LHCN-M2 (cell line): ENCODE data around the gene FOXP1. TPM values are rescaled to one million over a fixed set of nuclear protein-coding genes. Genes with fewer than 3 reads are reported as not detected.
A peak's percentile ranks its signal among the peaks of the same experiment; 100 is the strongest.

Source experiments
- DNase-seq: peaks from one replicate; pipeline ENCODE4 v3.0.0-alpha.2; 2012; ENCODE audit warnings: low read depth
- total RNA-seq: library from RNA; depleted of rRNA; stranded (reverse); fragments of >200 nt; gene quantifications from 2 replicates; pipeline ENCODE4 v1.2.3, GENCODE V29; 2014

Gene FOXP1
- total RNA-seq, 1 experiment from 2014 or later, result 18.2 TPM

DNA sequence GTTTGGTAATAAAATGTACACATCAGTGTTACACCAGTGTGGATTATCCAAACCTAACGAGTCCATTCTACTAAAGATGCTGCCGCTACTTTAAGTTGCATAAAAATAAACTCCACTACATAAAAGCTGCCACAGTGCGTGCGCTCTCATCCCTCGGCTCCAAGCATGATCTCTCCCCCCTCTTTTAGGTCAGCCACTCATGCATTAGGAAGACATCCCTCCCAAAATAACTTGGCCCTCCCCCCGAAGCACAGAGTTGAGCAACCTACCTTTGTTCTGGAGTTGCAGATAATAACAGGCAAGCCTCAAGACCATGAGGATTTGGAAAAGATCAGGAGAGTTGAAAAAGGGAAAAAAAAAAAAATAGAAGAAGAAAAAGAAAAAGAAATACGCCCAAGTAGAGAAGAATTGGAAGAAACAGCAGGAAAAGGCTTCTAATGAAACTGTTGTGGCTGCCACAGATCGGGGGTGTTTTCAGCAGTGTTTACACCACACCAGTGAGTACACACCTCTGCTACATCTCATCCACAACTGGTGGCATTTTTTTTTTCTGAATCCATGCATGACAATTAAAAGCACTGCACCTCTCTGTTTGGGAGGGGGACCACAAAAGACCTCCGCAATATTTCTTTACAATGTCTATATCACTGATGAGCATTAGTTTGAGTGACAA, 339.2 kb downstream of the FOXP1 start:
- DNase-seq, result no peak

DNA sequence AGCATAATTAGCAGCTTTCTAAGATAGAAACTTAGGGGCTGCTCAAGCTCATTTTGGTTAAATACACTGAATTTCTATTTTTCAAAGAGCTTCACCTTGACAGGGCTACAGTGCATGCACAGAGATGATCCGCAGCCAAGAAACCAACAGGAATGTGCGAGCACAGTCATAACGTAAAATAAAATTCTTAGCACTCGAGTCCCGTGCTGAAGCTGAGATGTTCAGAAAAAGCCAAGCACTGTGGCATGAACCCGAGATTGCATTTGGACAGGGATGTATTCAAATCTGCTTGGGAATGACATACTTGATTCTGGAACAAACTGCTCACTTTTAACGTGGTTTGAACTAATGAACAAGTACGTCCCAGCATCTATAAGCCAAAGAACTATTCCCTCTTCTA, 340.3 kb downstream of the FOXP1 start:
- no peak for DNase-seq

DNA sequence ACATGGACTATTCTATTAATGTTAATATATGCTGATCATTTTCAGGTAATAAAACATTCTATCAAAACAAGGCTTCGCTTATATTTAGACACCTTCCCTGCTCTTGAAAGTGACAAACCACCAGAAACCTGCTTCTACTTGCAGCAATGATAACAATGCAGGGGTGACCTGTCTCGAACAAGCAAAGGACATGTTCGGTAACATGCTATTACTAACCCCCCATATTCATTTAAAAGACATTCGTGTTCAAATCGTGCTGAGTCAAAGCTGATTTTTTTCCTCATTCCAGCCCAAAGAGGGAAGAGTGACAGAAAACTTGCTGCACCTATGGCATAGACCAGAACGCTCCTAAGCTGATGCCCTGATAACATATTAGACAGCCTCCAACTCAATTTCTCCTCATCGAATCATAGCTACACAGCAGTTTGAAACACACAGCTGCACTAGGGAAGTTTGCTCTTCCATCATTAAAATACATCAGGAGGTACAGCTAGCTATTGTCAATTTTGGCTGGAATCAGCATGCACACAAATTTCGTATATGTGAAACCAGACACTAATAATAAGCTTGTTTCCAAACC, 341.5 kb downstream of the FOXP1 start:
- DNase-seq, result no peak

DNA sequence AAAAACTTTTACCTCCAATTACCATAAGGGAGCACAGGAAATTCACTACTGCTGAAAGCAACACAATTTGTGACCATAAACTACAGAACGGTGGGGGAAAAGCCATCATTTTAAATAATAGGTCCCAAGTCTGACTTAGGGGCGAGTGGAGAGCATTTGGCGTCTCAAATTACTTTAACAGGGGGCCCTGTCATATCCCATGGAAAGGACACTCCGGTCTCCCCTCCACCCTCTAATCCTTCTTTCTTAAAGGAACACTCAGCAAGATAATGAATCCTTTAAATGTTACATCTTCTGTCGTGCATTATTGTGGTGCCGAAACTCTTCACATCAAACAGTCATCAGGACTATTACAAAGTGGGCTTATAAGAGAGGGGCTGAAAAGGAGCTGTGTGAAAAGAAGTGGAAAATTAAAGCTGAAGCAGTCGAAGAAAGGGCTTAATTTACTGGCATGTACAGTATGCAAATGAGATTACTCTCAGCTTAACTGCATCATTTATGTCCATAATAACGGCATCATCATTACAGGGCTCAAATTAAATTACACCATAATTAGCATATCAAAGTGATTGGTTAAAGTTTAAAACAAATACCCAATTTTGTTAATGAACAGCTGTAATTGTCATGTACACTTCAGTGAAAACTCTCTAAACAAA, 342.2 kb downstream of the FOXP1 start:
- DNase-seq, result no peak

DNA sequence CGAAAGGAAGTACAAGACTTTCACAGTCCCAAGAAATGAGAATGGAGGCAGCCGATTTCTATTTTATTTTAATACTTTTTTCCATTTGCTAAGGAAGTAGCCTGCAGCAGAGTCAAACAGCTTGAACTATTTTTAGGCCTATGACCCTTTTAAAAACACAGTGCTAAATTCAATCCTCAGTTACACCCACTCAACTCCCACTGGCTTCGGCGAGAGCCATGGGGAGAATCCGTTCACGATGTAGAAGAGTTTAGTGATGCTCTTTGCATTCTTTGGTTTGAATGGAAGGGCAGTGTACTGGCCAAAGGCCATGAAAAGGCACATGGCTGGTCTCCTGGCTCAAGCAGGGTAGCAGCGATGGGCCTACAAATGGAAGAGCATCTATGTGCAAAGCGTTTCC, 343.5 kb downstream of the FOXP1 start:
- no peak for DNase-seq

DNA sequence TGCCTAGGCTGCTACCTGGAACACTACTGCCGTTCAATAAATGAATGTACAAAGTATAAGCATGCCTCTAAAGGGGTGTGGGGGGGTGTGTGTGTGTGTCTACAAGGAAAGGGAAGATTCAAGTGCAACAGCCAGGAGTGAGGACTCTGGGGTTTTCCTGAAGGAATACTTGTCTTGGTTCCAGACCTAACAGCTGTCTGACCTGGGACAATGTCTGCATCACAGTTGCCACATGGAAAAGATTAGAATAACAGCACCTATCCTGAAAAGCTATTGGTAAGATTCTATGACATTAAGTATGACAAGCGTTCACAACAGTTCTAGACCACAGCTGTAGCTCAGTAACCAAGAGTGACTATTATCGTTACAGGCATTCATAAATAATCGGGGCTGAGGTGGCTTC, 345.2 kb downstream of the FOXP1 start:
- no peak for DNase-seq

DNA sequence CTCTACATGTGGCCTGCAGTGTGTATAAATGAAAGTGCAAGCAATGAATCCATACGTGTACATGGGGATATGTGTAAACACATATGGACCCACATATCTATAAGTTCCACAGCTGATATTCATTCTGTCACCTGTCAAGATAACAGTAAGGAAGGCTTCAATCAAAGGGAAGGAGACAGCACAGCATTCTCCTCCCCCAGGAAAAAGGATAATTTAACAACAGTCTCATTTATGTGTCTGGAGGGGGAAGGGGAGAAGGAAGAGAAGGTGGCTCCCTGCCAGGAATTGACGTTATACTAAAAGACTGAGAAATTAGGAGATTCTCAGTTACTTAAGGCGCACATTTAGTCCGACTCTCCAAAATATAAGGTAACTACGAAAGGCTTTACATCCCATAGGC, 345.9 kb downstream of the FOXP1 start:
- DNase-seq, result no peak

DNA sequence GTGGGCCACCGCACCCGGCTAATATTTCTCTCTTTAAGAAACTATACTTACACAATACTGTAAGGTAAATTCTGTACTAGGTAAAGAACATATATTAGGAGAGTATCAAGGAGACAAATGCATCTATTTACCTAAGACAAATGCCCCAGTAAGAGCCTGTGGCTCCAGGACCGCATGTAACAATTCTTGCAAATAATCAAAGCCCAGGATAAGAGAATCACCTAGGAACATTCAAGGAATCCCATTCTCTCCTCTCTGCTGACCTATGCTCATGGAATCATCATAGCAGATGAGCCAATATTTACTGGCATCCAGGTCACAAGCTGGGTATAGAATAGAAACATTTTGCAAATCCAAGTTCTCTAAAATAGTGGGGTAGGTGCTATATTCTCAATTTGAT, 347.7 kb downstream of the FOXP1 start:
- no peak for DNase-seq

DNA sequence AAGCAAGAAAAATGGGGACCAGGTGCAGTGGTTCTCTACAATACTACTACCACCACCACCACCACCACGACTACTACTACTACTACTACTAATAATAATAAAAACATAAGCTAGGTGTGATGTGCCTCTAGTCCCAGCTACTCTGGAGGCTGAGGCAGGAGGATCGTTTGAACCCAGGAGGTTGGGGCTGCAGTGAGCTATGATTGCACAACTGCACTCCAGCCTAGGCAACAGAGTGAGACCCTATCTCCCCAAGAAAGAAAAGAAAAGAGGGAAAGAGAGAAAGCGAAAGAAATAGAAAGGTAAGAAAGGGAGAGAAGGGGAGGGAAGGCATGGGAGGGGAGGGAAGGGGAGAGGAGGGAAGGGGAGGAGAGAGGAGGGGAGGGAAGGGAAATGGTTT, 350.6 kb downstream of the FOXP1 start:
- DNase-seq, result no peak

DNA sequence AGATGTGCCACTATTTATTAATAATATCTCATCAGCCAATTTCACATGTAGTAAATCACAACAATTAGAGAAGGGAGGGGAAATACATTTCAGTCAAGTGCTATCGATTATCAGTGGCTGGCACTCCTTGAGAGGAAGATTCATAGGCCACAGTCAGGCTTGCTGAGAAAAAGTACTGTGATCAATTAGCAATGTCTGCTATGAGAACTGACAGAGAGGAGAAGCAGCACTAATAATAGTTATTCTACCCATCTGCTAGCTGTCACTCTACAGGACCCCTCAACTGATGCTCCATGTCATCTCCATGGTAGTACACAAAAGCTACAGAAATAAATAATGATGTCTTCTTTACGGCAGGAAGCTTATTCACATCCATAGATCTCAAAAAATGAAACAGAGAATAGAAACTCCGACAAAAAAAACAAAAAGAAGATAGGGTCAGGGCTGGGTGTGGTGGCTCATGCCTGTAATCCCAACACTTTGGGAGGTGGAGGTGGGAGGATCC, 351.3 kb downstream of the FOXP1 start:
- DNase-seq, result no peak

DNA sequence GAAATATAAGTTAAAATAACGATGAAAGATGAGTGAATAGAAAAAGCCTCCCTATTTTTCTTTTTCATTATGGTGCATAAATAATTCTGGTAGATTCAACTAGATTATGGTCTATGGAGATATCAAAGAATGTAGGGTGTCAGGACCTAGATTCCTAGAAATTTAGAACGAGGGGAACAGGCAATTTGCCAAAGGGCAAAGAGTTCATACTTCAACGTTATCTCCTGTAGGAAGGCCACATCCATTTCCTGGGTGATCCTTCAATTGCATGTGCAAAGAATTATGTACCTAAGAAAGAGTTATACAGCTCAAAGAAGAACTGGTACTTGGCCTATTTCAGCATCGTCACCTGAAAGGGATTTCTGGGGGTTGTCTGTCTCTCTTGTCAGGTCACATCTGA, 351.8 kb downstream of the FOXP1 start:
- no peak for DNase-seq

DNA sequence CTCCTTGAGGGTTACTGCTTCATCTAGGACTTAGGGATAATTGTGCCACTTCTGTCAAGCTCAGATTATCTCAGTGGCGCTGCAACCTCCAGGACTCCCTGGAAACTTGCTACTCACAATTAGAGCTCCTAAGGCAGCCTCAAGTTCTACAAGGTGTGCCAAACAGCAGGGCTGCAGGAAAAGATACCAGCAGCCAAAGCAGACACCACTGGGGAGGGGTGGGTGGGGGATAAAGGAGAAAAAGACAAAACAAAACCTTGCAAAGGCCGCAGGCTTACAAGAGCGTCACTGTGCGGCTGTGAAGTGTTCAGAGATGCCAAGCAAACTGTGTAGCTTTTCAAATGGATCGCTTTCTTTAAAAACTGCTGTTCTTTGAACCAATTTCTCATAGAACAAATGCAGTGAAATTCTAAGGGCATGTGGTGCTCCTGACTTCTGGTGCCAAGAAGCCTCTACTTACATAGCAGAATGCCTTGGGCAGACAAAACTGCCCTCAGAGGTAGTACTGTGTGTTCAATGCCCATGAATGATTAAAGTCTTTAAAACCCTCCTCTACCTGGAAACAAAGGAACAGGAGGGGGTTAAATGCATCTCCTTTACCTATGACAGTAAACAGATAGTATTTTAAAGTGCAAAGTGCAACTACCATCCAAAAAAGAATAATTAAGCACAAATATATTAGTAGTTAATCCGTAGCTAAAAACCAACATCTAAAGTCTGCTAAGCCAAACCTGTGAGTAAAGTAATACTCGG, 353.4 kb downstream of the FOXP1 start:
- DNase-seq, result no peak

DNA sequence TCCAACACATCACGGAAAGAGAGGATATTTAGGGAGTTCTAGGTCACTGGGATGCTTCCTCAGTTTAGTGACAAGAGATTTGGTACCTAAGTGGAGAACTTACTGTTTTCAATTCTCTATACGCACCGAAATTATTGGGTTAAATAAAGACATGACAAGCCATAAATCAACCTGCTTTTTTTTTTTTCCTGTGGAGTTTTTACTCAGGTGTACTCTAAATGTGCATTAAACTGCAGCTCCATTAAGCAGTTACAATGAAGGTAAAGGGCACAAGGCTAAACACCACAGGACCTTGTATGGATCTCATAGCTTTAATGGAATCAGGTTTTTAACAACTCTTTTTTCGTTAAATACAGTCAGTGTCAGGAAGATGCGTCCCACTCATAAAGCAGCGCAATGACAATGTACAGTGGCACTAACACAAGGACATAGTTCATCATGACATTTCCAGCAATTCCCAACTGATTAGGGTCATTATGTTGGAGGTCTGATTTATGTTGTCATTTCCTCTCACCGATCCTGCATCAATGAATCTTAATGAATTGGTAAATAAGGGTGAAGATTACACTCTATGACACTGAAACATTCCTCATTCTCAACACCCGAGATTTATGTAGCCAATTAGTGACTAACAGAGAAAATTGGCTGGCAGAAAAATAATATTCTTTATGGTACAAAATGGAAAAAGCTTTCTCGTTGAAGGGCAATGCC, 355.2 kb downstream of the FOXP1 start:
- DNase-seq, result no peak

DNA sequence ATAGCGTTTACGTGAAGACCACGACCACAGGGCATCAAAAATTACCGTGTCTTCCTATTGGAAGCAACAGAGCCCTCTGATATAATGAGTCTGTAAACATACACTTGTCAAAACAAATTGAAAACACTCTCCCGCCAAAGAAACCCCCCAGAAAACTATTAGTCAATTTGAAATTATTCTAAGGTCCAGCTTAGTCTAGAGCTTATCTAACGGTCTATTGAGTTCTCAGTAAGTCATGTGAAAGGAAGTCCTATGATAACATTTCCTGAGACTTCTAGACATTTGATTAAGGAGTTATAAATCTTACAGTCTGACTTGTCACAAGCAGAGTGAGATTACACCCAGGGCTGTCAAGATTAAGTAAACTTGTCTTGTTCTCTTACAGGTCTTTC, 356.3 kb downstream of the FOXP1 start:
- no peak for DNase-seq

DNA sequence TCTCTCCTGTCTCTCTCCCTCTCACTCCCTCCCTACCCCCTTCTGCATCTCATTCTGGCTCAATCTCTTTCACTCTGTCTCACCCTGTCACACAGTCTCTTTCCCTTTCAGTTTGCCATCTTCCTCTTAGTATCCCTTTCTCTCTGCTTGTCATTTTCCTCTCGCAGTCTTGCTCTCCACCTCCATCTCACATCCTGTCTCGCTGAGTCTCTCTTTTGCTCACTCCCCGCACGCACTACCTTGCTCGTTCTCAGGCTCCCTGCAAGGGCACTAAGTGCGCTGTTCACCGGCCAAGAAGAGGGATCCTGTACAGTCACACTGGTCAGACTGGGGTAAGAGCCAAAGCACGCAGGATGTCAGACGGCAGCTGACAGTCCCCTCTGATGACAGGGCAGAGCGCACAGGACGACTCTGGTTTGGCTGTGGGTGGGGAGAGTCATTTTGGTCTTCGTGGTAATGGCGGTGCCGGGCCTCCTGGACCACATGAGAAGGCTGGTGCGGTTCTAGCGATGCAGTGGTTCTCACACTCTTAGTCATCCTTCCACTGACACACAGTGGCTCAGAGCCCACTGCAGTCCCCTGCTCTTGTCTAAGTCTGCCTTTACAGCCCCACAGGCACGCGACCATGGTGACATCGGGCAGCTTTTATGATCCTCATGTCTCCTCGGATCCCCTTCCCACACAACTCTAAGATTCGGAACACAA, 356.8 kb downstream of the FOXP1 start:
- DNase-seq, result peak; percentile 50

DNA sequence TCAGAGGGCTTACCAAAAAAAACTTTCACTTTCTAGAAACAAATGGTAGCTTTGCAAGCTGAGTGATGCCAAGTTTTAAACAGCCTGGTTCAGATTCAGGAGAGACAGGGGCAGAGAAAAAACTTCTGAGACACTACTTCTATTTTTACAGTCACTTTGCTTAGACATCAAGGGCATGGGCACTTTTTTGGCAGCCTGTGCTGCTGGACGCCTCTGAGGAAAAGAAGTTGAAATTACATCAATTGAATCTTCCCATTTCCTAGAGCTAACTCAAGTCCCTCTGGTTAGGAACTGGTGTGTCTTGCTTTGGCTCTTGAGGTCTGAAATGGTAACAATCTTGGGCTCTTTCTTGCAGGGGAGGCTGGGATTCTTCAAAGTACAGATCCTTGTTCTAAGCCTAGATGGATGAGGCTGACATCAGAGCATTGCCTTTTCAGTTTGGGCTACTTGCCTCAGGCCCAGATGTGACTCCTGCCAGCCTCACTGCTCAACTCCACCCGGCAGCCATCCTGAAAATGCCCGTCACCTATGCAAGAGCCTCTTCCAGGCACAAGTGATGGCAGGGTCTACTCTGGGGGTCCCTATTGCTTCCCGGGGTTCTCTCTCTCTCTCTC, 357.5 kb downstream of the FOXP1 start:
- DNase-seq, result no peak

DNA sequence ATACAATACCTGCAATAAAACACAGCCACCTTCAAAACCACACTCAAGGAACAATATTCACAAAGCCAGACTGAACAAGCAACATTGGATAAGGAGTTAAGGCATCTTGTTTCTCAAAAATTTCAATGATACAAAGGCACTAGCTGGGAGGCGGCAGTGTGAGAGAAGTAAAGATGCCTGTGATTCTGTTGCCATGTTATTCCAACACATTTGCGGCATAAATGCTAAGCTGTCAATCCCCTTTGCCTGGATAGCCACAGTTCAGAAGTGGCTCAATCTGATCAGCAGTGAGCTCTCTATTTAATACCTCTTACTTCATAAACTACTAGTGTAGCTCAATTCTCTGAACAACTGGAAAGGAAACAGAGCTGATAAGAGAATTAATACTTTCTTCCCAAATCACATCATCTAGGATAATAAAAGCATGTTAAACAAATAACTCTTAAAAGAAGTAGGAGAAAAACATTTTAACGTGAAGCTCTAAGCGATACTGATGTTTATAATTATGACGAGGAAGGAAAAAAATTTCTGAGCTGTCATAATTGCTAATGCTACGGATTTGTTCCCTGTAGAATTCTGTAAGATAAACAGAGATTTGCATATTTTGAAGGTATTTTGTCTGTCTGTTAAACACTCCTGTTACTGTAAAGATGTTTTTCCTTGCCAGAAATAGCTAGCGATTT, 358.4 kb downstream of the FOXP1 start:
- no peak for DNase-seq

DNA sequence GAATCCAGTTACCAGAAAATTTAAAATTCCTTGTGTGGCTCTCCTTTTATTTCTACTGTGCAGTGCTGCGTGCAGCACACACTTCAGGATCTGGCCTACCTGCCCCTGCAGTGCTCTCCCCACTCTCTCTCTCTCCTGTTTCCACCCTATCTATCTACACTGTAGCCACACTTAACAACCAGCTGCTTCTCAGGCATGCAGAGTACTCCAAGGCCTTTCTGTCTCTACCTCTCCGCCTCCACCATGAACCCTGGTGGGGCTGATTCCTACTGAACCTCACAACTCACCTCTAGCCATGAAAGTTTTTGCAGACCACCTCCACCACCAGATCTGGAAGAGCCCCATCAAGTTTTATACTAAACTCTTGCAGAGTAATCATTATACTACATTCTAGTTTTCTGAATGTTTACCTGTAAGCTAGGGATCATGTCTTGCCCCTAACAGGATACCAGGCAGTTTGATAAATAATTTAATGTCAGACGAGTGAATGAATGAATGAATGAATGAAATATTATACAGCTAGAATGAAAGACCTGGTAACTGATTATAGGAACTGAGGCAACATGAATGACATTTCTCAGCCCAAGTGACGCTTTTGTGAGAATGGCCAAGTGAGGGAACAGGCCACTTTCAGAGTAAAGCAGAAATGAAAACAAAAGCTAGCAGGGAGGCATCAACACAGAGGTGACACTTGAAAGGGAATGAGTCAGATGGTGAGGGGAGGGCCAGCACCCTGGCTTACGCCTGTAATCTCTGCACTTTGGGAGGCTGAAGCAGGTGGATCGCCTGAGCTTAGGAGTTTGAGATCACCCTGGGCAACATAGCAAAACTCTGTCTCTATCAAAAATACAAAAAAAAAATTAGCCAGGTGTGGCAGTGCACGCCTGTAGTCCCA, 363.5 kb downstream of the FOXP1 start:
- DNase-seq, result no peak

DNA sequence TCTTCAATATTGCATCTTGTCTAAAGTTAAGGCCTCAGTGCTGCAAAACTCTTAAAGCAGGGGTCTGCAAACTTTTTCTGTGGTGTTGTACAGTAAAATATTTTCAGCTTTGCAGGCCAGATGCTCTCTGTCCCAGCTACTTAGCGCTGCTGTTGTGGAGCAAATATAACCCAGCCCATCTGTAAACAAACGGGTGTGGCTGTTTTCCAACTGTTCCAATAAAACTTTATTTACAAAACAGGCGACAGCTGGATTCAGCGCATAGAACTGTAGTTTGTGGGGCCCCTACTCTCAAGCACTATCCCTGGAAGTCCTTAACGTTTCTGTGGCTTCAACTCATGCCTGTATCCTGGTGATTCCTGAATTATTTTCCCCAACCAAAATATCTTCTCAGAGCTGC, 365.0 kb downstream of the FOXP1 start:
- no peak for DNase-seq
